SU-DHL-6 (cell line): ENCODE data around the gene KIAA0319L.

Source experiments
- EZH2phosphoT487 ChIP-seq: fragments of 200-600 bp; sonication (generic), shearing (Covaris generic); conservative IDR thresholded peaks from 2 replicates; pipeline ENCODE4 v1.6.1; 2018; ENCODE audit warnings: mild to moderate bottlenecking, antibody characterized with exemption, low read length, moderate library complexity, mixed read lengths
- TF ChIP-seq, protein P1 (sequence below): fragments of 200-600 bp; sonication (generic); IDR thresholded peaks from one replicate; pipeline ENCODE4 v1.5.1; 2017; ENCODE audit warnings: antibody characterized with exemption, mild to moderate bottlenecking, low read length, moderate library complexity; ENCODE audit not compliant: insufficient read depth, poor library complexity, severe bottlenecking

GRCh38 chr1:35571263-35571662 lies 14.1 kb upstream of the KIAA0319L start:
- TF ChIP-seq, protein P1, sequence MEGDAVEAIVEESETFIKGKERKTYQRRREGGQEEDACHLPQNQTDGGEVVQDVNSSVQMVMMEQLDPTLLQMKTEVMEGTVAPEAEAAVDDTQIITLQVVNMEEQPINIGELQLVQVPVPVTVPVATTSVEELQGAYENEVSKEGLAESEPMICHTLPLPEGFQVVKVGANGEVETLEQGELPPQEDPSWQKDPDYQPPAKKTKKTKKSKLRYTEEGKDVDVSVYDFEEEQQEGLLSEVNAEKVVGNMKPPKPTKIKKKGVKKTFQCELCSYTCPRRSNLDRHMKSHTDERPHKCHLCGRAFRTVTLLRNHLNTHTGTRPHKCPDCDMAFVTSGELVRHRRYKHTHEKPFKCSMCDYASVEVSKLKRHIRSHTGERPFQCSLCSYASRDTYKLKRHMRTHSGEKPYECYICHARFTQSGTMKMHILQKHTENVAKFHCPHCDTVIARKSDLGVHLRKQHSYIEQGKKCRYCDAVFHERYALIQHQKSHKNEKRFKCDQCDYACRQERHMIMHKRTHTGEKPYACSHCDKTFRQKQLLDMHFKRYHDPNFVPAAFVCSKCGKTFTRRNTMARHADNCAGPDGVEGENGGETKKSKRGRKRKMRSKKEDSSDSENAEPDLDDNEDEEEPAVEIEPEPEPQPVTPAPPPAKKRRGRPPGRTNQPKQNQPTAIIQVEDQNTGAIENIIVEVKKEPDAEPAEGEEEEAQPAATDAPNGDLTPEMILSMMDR: no peak
- no peak for TF ChIP-seq EZH2phosphoT487
